Keratinocyte (primary cell): ENCODE results near the gene KLHL25.

Experiments
- CTCF ChIP-seq, 3 experiments: IDR thresholded peaks in 1 of 3; conservative IDR thresholded peaks in 1 of 3; optimal IDR thresholded peaks in 1 of 3; 2 replicates in 2 of 3; 3 replicates in 1 of 3; pipeline versions ENCODE3 to v1.5.1; 2011; ENCODE audit warnings: low read length in 3 of 3, mild to moderate bottlenecking in 3 of 3, moderate library complexity in 2 of 3, control low read depth in 1 of 3, inconsistent platforms in 1 of 3; ENCODE audit not compliant: insufficient read depth in 2 of 3; ENCODE audit errors: extremely low read depth in 1 of 3
- EZH2 ChIP-seq: IDR thresholded peaks from one replicate; pipeline ENCODE4 v1.6.1; 2012; ENCODE audit warnings: inconsistent platforms, mild to moderate bottlenecking, low read length, moderate library complexity

- TF ChIP-seq CTCF (optimal IDR thresholded peaks at IDR 0.05 in 1 of 3, IDR thresholded peaks at IDR 0.05 in 1 of 3, conservative IDR thresholded peaks at IDR 0.05 in 1 of 3; ENCODE audit: extremely low read depth in 1 of 3, insufficient read depth in 2 of 3, low read length in 3 of 3) (no peak), EZH2 (no peak)
These were observed 31.0 kb upstream of the KLHL25 start for GRCh38 chr15:85825719-85826118.
